ENCODE results near the gene VPS26A. TPM values are rescaled to one million over a fixed set of nuclear protein-coding genes. Genes with fewer than 3 reads are reported as not detected.

Gene VPS26A
- total RNA-seq, 1 experiment from 2014 or later = 80.1 TPM

GRCh38 chr10:69142983-69143382 lies 19.0 kb downstream of the VPS26A start:
- H3K9me3 ChIP-seq (ENCODE audit: low read depth, low read length, poor library complexity, severe bottlenecking) = no peaks in the 10 kb centered on the region
- DNase-seq (ENCODE audit: low spot score) = no peak
- H3K36me3 ChIP-seq (ENCODE audit: insufficient read depth, low read length, poor library complexity, severe bottlenecking) = no peaks in the 10 kb centered on the region
- no peak overlapping the region for H3K4me3 ChIP-seq (ENCODE audit: low read depth, low read length, poor library complexity, severe bottlenecking)
- intact Hi-C loops (cut with micrococcal nuclease; ENCODE audit: unreplicated experiment) = no loop called here
- no peak overlapping the region for H3K27ac ChIP-seq (ENCODE audit: low read depth, low read length, poor library complexity, severe bottlenecking)
- ChIA-PET CTCF (no interaction called here), POLR2A (ENCODE audit: low non-redundant PET) (no interaction called here)
- no peak for TF ChIP-seq EZH2 (IDR thresholded peaks at IDR 0.05; ENCODE audit: borderline replicate concordance, low read depth, low read length, poor library complexity, severe bottlenecking)
- no peak for TF ChIP-seq CTCF (conservative IDR thresholded peaks at IDR 0.05; ENCODE audit: low read depth, low read length)
- BruUV-seq (replicated peaks) = no TSS peak
- no peaks in the 10 kb centered on the region for H3K27me3 ChIP-seq (replicated peaks; ENCODE audit: insufficient read depth, low read depth, low read length, poor library complexity)
- H3K4me1 ChIP-seq (ENCODE audit: insufficient read depth, low read length, poor library complexity, severe bottlenecking) = no peaks in the 10 kb centered on the region

- no peaks in the 10 kb centered on the region for H3K27me3 ChIP-seq (replicated peaks; ENCODE audit: insufficient read depth, low read depth, low read length, poor library complexity)
- CTCF ChIA-PET = no interaction called here
- no peak for DNase-seq (ENCODE audit: low spot score)
- no peak overlapping the region for H3K4me3 ChIP-seq (ENCODE audit: low read depth, low read length, poor library complexity, severe bottlenecking)
- H3K27ac ChIP-seq (ENCODE audit: low read depth, low read length, poor library complexity, severe bottlenecking) = no peak overlapping the region
- POLR2A ChIA-PET (ENCODE audit: low non-redundant PET) = no interaction called here
- BruUV-seq (replicated peaks) = no TSS peak
- H3K36me3 ChIP-seq (ENCODE audit: insufficient read depth, low read length, poor library complexity, severe bottlenecking) = no peaks in the 10 kb centered on the region
- H3K4me1 ChIP-seq (ENCODE audit: insufficient read depth, low read length, poor library complexity, severe bottlenecking) = no peaks in the 10 kb centered on the region
- intact Hi-C loops (cut with micrococcal nuclease; ENCODE audit: unreplicated experiment) = no loop called here
- no peak for TF ChIP-seq EZH2 (IDR thresholded peaks at IDR 0.05; ENCODE audit: borderline replicate concordance, low read depth, low read length, poor library complexity, severe bottlenecking)
- no peak for TF ChIP-seq CTCF (conservative IDR thresholded peaks at IDR 0.05; ENCODE audit: low read depth, low read length)
- no peaks in the 10 kb centered on the region for H3K9me3 ChIP-seq (ENCODE audit: low read depth, low read length, poor library complexity, severe bottlenecking)
Measured at GRCh38 chr10:69145329-69145728, 21.4 kb downstream of the VPS26A start.

DNA sequence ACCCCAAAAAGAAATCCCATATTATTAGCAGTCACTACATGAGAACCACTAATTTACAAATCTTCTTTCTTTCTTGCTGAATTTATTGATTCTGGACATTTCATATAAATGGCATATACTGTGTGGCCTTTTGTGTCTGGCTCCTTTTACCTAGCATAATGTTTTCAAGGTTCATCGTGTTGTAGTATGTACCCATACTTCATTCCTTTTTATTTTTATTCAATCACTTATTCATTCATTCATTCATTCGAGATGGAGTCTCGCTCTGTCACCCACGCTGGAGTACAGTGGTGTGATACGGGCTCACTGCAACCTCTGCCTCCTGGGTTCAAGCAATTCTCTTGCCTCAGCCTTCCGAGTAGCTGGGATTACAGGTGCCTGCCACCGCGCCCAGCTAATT lies 21.9 kb downstream of the VPS26A start:
- H3K9me3 ChIP-seq (ENCODE audit: low read depth, low read length, poor library complexity, severe bottlenecking) = no peaks in the 10 kb centered on the region
- no peaks in the 10 kb centered on the region for H3K36me3 ChIP-seq (ENCODE audit: insufficient read depth, low read length, poor library complexity, severe bottlenecking)
- no peaks in the 10 kb centered on the region for H3K4me1 ChIP-seq (ENCODE audit: insufficient read depth, low read length, poor library complexity, severe bottlenecking)
- TF ChIP-seq CTCF (conservative IDR thresholded peaks at IDR 0.05; ENCODE audit: low read depth, low read length) (no peak), EZH2 (IDR thresholded peaks at IDR 0.05; ENCODE audit: borderline replicate concordance, low read depth, low read length, poor library complexity, severe bottlenecking) (no peak)
- ChIA-PET CTCF (no interaction called here), POLR2A (ENCODE audit: low non-redundant PET) (no interaction called here)
- no TSS peak for BruUV-seq (replicated peaks)
- H3K27ac ChIP-seq (ENCODE audit: low read depth, low read length, poor library complexity, severe bottlenecking) = no peak overlapping the region
- DNase-seq (ENCODE audit: low spot score) = no peak
- no peaks in the 10 kb centered on the region for H3K27me3 ChIP-seq (replicated peaks; ENCODE audit: insufficient read depth, low read depth, low read length, poor library complexity)
- intact Hi-C loops (cut with micrococcal nuclease; ENCODE audit: unreplicated experiment) = no loop called here
- no peak overlapping the region for H3K4me3 ChIP-seq (ENCODE audit: low read depth, low read length, poor library complexity, severe bottlenecking)
